ENCODE measurements around the gene RBM42. TPM values are rescaled to one million over a fixed set of nuclear protein-coding genes. Genes with fewer than 3 reads are reported as not detected.

Gene RBM42
- total RNA-seq, 1 donor from 2014 or later = 52.7 TPM

DNA sequence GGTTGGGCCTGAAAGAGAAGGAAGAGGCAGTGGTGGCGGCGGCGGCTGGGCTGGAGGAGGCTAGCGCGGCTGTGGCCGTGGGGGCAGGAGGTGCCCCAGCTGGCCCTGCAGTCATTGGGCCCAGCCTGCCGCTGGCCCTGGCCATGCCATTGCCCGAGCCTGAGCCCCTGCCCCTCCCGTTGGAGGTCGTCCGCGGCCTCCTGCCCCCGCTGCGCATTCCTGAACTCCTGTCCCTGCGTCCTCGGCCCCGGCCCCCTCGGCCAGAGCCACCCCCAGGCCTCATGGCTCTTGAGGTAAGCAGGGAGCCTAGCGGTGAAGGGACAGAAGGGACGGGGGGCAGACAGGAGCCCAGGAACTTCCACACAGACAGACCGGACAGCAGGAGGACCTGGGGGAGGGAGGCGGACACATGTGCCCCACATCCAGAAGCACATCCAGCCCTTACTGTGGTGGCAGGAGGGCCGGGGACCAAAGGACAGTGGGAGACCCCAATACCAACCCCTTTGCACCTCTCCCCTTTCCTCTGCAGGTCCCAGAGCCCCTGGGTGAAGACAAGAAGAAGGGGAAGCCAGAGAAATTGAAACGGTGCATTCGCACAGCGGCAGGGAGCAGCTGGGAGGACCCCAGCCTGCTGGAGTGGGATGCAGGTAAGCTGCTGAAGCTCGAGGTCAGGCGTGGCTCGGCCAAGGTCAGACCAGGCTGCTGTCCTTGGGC is 5.0 kb downstream of the RBM42 start:
- intact Hi-C loops (cut with micrococcal nuclease) = no loop called here
- no peak for DNase-seq

DNA sequence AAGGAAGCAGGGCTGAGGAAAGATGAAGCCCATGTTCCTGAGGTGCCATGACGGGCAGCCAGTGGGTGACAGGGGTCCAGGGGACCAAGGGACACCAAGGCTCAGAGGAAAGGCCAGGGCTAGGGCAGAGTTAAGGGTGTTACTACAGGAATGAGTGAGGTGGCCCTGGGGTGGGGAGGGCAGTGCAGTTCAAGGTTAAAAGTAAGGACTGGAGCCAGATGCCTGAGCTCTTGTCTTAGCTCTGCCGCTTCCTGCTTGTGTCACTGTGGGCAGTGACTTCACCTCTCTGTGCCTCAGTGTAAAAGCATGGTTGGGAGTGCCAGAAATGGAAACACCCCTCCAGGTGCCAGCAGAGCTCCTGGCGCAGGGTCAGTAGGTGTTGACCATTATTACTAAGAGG is 7.8 kb downstream of the RBM42 start:
- intact Hi-C loops (cut with micrococcal nuclease) = no loop called here
- H3K4me1 ChIP-seq = no peaks in the 10 kb centered on the region
- no peaks in the 10 kb centered on the region for H3K27me3 ChIP-seq (ENCODE audit: low read depth)
- TF ChIP-seq, protein P1, sequence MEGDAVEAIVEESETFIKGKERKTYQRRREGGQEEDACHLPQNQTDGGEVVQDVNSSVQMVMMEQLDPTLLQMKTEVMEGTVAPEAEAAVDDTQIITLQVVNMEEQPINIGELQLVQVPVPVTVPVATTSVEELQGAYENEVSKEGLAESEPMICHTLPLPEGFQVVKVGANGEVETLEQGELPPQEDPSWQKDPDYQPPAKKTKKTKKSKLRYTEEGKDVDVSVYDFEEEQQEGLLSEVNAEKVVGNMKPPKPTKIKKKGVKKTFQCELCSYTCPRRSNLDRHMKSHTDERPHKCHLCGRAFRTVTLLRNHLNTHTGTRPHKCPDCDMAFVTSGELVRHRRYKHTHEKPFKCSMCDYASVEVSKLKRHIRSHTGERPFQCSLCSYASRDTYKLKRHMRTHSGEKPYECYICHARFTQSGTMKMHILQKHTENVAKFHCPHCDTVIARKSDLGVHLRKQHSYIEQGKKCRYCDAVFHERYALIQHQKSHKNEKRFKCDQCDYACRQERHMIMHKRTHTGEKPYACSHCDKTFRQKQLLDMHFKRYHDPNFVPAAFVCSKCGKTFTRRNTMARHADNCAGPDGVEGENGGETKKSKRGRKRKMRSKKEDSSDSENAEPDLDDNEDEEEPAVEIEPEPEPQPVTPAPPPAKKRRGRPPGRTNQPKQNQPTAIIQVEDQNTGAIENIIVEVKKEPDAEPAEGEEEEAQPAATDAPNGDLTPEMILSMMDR (IDR thresholded peaks at IDR 0.05; ENCODE audit: borderline replicate concordance) = no peak
- H3K27ac ChIP-seq (replicated peaks) = no peak overlapping the region
- H3K36me3 ChIP-seq = peaks cover 69% of the 10 kb centered on the region
- no peaks in the 10 kb centered on the region for H3K9me3 ChIP-seq (replicated peaks)
- H3K4me3 ChIP-seq = no peak overlapping the region
- no peak for DNase-seq

More for the DNA sequence above, 5.0 kb downstream of the RBM42 start:
- H3K4me3 ChIP-seq = no peak overlapping the region
- H3K27me3 ChIP-seq (ENCODE audit: low read depth) = no peaks in the 10 kb centered on the region
- no peak overlapping the region for H3K27ac ChIP-seq (replicated peaks)
- peaks cover 85% of the 10 kb centered on the region for H3K36me3 ChIP-seq
- TF ChIP-seq, protein P1 (IDR thresholded peaks at IDR 0.05; ENCODE audit: borderline replicate concordance) = no peak
- H3K4me1 ChIP-seq = peaks cover 20% of the 10 kb centered on the region
- H3K9me3 ChIP-seq (replicated peaks) = no peaks in the 10 kb centered on the region

DNA sequence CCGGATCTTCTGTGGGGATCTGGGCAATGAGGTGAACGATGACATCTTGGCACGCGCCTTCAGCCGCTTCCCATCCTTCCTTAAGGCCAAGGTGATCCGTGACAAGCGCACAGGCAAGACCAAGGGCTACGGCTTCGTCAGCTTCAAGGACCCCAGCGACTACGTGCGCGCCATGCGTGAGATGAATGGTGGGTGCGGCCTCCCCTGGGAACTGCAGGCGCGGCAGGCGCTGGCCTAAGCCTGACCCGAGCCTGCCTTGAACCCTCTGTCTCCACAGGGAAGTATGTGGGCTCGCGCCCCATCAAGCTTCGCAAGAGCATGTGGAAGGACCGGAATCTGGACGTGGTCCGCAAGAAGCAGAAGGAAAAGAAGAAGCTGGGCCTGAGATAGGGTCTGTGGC is 8.3 kb downstream of the RBM42 start:
- intact Hi-C loops (cut with micrococcal nuclease) = no loop called here
- H3K9me3 ChIP-seq (replicated peaks) = no peaks in the 10 kb centered on the region
- H3K27me3 ChIP-seq (ENCODE audit: low read depth) = no peaks in the 10 kb centered on the region
- H3K4me3 ChIP-seq = no peak overlapping the region
- H3K27ac ChIP-seq (replicated peaks) = no peak overlapping the region
- H3K4me1 ChIP-seq = no peaks in the 10 kb centered on the region
- no peak for DNase-seq
- TF ChIP-seq, protein P1 (IDR thresholded peaks at IDR 0.05; ENCODE audit: borderline replicate concordance) = no peak
- H3K36me3 ChIP-seq = peaks cover 64% of the 10 kb centered on the region

DNA sequence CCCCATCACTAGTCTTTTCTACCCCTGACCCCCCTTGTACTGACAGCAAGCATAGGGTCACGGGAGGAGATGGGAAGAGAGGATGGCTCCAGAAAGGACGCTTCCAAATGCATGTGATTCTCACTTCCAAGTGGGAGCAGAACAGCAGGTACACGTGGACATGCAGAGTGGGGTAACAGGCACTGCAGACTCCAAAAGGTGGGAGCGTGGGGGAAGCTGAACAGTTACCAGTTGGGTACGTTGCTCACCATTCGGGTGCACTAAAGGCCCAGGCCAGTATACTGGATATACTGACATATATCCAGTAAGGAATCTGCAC is 10.4 kb downstream of the RBM42 start:
- DNase-seq = no peak

DNA sequence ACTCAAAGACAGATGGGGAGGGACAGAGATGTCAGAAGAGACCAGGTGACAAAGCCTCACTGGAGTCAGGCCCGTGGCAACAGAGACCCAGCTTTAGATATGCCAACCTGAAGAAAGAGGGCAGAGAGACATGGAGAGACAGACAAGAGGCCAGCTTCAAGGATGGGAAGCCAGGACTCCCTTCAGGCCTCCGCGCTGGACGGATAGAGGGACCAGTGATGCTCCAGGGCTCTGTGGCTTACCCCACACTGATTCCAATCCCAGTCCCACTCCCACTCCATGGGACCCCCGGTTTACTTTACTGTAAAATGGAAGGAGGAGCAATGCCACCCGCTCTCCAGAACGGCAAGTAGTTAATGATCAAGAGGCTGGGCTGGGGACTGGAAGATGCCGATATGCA is 11.0 kb downstream of the RBM42 start:
- no peak for DNase-seq
- no peaks in the 10 kb centered on the region for H3K27me3 ChIP-seq (ENCODE audit: low read depth)
- peaks cover 37% of the 10 kb centered on the region for H3K36me3 ChIP-seq
- peaks cover 21% of the 10 kb centered on the region for H3K4me1 ChIP-seq
- H3K4me3 ChIP-seq = no peak overlapping the region
- intact Hi-C loops (cut with micrococcal nuclease) = no loop called here
- no peaks in the 10 kb centered on the region for H3K9me3 ChIP-seq (replicated peaks)
- TF ChIP-seq, protein P1 (IDR thresholded peaks at IDR 0.05; ENCODE audit: borderline replicate concordance) = no peak
- no peak overlapping the region for H3K27ac ChIP-seq (replicated peaks)

More for the DNA sequence above, 10.4 kb downstream of the RBM42 start:
- Histone ChIP-seq H3K36me3 (peaks cover 42% of the 10 kb centered on the region), H3K4me3 (no peak overlapping the region), H3K27me3 (ENCODE audit: low read depth) (no peaks in the 10 kb centered on the region), H3K9me3 (replicated peaks) (no peaks in the 10 kb centered on the region), H3K4me1 (peaks cover 18% of the 10 kb centered on the region), H3K27ac (replicated peaks) (no peak overlapping the region)
- TF ChIP-seq, protein P1 (IDR thresholded peaks at IDR 0.05; ENCODE audit: borderline replicate concordance) = no peak
- intact Hi-C loops (cut with micrococcal nuclease) = no loop called here
